ENCODE data around the gene MAT2B. TPM values are rescaled to one million over a fixed set of nuclear protein-coding genes. Genes with fewer than 3 reads are reported as not detected.
"Not testable (repeated sequence)": the region's sequence is repeated elsewhere in the genome, so short reads cannot be mapped to it uniquely, and the experiment has no call there.

The MAT2B gene
- total RNA-seq, 1 donor = 73.0 TPM

GRCh38 chr5:163533223-163533622 is 27.8 kb downstream of the MAT2B start:
- no peak for TF ChIP-seq CTCF (IDR thresholded peaks at IDR 0.05; ENCODE audit: insufficient read depth, low read depth, low read length)
- no peak for DNase-seq (ENCODE audit: low read depth)
- no peak overlapping the region for H3K4me3 ChIP-seq (ENCODE audit: low read depth, low read length)

- no peak for DNase-seq (ENCODE audit: low read depth)
Observed at GRCh38 chr5:163534492-163535094, 29.2 kb downstream of the MAT2B start.

GRCh38 chr5:163535290-163535689 is 29.9 kb downstream of the MAT2B start:
- TF ChIP-seq CTCF (IDR thresholded peaks at IDR 0.05; ENCODE audit: insufficient read depth, low read depth, low read length) = no peak
- H3K4me3 ChIP-seq (ENCODE audit: low read depth, low read length) = no peak overlapping the region
- DNase-seq (ENCODE audit: low read depth) = no peak

More at GRCh38 chr5:163534492-163535094, 29.2 kb downstream of the MAT2B start:
- no peak for TF ChIP-seq CTCF (IDR thresholded peaks at IDR 0.05; ENCODE audit: insufficient read depth, low read depth, low read length)
- no peak overlapping the region for H3K4me3 ChIP-seq (ENCODE audit: low read depth, low read length)

GRCh38 chr5:163536442-163536841 is 31.0 kb downstream of the MAT2B start:
- DNase-seq (ENCODE audit: low read depth); H3K4me3 ChIP-seq (ENCODE audit: low read depth, low read length): not testable (repeated sequence)

GRCh38 chr5:163540696-163541095 is 35.3 kb downstream of the MAT2B start:
- H3K4me3 ChIP-seq (ENCODE audit: low read depth, low read length) = no peak overlapping the region
- no peak for DNase-seq (ENCODE audit: low read depth)
- TF ChIP-seq CTCF (IDR thresholded peaks at IDR 0.05; ENCODE audit: insufficient read depth, low read depth, low read length) = no peak

- no peak for TF ChIP-seq CTCF (IDR thresholded peaks at IDR 0.05; ENCODE audit: insufficient read depth, low read depth, low read length)
- DNase-seq (ENCODE audit: low read depth) = no peak
- no peak overlapping the region for H3K4me3 ChIP-seq (ENCODE audit: low read depth, low read length)
Observed at GRCh38 chr5:163542771-163543170, 37.4 kb downstream of the MAT2B start.

GRCh38 chr5:163544041-163544440 is 38.6 kb downstream of the MAT2B start:
- no peak for DNase-seq (ENCODE audit: low read depth)

More at GRCh38 chr5:163544041-163544440, 38.6 kb downstream of the MAT2B start:
- TF ChIP-seq CTCF (IDR thresholded peaks at IDR 0.05; ENCODE audit: insufficient read depth, low read depth, low read length) = no peak
- H3K4me3 ChIP-seq (ENCODE audit: low read depth, low read length) = no peak overlapping the region
